SKM-1 (cell line): ENCODE results near the gene SLC22A7.

ENCODE experiments used
- DNase-seq: peaks from one replicate; lab custom pipeline; 2025; ENCODE audit not compliant: unreplicated experiment; lab: John Stamatoyannopoulos, UW

SLC22A7 gene, protein sequence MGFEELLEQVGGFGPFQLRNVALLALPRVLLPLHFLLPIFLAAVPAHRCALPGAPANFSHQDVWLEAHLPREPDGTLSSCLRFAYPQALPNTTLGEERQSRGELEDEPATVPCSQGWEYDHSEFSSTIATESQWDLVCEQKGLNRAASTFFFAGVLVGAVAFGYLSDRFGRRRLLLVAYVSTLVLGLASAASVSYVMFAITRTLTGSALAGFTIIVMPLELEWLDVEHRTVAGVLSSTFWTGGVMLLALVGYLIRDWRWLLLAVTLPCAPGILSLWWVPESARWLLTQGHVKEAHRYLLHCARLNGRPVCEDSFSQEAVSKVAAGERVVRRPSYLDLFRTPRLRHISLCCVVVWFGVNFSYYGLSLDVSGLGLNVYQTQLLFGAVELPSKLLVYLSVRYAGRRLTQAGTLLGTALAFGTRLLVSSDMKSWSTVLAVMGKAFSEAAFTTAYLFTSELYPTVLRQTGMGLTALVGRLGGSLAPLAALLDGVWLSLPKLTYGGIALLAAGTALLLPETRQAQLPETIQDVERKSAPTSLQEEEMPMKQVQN

DNA sequence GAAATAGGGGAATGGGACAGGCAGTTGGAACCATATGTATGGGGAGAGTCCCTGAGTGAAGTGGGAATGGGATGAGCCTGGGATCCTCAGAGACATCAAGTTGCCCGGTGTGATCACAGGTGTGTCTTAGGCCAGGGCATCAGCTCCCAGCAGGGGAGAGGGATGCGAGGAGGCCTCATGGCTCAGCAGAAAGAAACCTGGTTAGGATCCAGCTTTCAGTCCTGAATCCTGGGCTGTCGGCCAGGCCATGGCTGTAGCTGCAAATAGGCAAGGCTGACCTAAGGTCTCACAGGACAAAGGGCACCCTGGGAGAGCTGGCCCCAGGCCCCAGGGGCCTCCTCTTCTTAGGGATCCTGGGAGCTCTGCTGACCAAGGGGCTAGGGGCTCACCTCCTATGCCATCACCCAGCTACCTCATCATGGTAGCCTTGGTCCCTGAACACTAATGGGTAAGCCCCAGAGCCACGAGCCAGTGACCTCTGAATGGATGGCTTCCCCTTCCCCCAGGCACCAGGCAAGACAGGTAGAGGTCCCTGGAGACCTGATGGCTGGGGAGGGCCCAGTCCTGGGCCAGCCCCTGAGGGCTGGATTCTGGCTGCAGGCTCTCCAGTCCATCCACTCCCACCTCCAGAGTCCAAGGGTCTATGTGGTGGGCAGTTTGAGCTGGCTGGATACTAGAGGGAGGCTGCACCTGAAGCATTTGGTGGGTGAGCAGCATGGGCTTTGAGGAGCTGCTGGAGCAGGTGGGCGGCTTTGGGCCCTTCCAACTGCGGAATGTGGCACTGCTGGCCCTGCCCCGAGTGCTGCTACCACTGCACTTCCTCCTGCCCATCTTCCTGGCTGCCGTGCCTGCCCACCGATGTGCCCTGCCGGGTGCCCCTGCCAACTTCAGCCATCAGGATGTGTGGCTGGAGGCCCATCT is at the start of gene SLC22A7:
Gene SLC22A7 (plus strand): TSS at position 617 of the 921 bp plus-strand sequence. CDS start 99 bp downstream, at position 716.
- DNase-seq, result no peak

DNA sequence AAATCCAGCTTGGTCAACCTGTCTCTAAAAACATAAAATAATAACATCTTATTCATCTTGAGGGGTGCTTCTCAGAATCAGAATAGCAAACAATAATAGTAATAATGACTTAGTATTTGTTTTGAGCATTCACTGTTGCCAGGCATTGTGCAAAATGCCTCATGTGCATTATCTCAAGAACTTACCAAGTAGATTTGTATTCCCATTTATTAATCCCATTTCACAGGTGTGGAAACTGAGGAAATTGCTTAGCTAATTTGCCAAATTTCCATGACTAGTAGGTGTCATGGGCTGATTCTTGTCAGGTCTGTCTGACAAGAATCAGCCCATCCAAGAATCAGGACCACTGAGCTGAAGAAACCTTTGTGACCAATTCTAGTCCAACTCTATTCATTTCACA is 49.3 kb upstream of the SLC22A7 start:
- no peak for DNase-seq

DNA sequence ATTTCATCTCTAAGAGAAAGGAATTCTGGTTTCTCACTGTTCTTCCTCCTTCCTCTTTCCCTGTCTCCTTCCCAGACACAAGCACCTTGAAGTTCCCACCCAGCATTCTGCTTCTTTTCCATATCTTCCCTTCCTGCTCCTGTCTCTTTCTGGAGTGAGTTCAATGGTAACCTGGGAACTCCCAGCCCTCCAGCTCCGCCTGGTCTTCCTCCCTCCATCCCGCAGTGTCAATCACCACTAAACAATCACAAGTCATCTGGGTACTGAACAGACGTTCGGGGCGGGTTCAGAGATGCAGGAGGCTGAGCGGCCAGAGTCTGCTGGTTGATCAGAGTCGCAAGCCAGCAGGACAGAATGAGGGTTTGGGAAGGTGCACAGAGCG is 47.1 kb upstream of the SLC22A7 start:
- DNase-seq, result no peak

DNA sequence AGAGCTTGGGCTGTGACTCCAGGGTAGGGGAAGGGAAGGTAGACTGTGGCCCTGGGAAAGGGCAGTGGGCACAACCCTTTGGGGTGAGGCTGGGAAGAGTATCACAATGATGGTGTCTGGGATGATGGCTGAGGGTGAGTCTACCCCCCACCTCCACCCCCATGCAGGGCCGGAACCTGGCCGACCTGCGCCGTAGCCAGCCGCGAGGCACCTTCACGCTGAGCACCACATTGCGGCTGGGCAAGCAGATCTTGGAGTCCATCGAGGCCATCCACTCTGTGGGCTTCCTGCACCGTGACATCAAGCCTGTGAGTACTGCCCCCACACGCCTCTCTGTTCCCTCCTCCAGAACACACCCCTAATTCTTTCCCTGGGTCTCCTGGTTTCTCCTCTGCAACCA is 44.7 kb upstream of the SLC22A7 start:
- no peak for DNase-seq

DNA sequence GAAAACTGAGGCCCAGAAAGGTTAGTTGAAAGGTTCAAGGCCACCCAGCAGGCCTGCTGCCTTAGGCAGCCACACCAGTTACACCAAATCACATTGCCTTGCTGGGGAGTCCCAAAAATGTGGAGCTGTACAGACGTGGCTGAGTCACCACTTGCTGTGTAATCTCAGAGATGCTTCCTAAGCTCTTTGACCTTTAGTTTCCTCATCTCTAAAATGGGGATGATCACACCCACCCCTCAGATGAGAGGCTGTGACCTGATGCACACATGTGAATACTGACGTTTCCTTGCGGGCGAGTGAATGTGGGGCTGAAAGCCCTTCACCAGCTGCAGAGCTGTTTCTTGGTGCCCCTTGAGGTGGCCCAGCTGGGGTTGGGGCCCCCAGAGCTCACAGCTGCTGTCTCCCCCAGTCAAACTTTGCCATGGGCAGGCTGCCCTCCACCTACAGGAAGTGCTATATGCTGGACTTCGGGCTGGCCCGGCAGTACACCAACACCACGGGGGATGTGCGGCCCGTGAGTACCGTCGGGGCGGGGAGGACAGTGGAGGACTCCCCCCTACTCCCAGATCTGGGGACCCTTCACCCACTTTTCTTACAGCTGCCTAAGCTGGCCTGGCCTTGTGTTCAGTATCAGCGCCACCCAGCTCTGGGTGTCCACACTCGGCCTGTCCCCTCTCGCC is 43.8 kb upstream of the SLC22A7 start:
- DNase-seq, result no peak

DNA sequence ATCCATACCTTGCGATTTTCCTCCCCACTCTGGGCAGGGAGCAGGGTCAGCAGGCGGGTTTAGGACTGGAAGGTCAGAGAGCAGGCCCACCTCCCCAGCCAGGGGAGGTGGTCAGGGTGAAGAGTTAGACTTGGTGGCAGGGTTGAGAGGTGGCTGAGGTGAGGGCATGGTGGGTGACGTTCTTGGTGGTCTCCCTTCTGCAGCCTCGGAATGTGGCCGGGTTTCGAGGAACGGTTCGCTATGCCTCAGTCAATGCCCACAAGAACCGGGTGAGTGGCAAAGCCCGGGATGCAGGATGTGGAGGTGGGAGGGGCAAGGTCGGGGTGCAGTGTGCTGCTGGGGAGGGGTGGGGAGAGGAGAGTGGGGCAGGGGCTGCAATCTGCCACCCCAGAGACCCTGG is 43.2 kb upstream of the SLC22A7 start:
- DNase-seq, result no peak

DNA sequence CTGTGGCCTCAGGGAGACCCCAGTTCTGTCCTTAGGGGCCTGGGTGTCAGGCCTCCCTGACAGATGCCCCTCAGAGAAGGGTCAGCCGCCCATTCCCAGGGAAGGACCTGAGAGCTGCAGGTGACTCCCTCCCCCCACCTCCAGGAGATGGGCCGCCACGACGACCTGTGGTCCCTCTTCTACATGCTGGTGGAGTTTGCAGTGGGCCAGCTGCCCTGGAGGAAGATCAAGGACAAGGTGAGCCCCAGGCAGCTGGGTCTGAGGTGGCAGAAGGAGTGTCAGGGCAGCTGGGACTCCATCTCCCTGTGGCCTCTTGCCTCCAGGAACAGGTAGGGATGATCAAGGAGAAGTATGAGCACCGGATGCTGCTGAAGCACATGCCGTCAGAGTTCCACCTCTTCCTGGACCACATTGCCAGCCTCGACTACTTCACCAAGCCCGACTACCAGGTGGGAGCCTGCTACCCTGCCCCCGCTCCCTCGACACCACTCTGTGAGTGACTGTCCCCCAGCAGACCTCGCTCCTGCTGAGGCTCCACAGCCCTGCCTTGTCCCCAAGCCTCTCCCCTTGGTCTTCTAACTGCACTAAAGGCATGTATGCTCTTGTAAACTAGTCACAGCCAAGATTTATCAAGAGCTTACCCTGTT is 42.5 kb upstream of the SLC22A7 start:
- no peak for DNase-seq

DNA sequence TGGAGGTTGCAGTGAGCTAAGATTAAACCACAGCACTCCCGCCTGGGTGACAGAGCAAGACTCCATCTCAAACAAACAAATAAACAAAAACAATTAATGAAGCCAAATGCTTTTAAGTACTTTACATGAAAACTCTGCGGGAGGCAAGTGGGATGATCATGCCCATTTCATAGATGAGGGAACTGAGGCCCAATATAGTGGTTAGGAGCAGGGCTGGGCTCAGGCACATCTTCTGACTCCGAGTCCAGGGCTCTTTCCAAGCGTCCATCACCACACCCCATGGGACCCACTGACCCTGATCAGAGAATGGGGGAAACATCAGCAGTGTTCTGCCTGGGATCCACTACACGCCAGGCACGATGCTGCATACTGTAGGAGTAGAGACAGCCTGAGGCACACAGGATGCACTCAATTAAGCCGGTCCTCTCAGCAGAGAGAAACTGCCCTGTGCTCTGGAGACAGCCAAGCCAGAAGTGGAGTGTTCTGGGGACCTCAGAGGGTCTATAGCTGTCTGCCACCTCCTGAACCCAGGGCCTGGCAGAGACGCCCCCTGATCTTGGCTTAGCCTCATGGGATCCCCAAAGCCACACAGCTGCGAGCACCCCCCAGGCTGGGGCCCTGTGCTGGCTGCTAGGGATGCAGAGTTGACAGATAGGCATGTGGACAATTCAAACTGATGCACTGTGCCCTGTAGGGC is 41.2 kb upstream of the SLC22A7 start:
- DNase-seq, result no peak

DNA sequence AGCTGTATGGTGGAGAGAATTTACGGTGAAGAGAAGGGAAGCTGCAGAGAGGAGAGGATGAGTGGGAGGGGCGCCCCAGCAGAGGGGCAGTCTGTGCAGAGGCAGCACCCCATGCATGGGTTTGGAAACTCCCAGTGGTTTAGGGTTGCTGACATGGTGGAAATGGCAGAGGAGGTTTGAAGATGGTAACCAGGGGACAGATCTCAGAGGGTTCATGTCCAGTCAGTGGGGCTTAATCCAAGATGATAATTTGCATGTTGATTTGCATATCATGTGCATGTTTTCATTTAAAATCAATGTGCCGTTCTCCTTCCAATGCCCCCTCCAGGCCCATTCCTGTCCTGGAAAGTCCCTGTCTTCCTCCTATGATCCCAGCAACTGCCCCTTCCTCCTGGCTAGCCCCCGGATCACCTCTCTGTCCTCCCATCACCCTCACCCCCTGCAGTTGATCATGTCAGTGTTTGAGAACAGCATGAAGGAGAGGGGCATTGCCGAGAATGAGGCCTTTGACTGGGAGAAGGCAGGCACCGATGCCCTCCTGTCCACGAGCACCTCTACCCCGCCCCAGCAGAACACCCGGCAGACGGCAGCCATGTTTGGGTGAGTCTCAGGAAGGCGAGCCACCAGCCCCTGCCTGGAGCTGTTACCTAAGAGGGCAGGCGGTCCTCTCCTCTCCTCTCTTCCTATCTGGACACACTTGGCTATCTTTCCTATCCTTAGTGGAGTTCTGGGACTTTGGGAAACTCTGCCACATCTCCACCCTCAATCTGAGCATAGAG is 40.5 kb upstream of the SLC22A7 start:
- DNase-seq, result no peak

DNA sequence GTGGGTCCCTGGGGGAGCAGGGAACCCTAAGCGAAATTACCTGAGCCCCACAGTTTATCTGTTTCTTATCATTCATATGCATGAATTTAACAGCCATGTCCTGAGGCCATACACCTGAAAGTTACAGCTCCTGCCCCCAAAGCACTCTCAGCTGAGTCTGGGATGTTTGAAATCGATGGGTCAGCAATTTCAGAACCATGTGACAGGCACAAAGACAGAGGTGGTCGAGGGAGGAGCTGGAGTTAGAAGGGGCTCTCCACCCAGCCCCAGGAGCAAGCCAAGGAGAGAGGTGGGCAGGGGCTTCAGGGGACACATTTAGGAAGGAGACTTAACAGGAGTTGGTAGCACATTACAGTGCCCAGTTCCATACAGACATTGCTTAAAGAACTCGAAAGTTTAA is 39.9 kb upstream of the SLC22A7 start:
- no peak for DNase-seq

DNA sequence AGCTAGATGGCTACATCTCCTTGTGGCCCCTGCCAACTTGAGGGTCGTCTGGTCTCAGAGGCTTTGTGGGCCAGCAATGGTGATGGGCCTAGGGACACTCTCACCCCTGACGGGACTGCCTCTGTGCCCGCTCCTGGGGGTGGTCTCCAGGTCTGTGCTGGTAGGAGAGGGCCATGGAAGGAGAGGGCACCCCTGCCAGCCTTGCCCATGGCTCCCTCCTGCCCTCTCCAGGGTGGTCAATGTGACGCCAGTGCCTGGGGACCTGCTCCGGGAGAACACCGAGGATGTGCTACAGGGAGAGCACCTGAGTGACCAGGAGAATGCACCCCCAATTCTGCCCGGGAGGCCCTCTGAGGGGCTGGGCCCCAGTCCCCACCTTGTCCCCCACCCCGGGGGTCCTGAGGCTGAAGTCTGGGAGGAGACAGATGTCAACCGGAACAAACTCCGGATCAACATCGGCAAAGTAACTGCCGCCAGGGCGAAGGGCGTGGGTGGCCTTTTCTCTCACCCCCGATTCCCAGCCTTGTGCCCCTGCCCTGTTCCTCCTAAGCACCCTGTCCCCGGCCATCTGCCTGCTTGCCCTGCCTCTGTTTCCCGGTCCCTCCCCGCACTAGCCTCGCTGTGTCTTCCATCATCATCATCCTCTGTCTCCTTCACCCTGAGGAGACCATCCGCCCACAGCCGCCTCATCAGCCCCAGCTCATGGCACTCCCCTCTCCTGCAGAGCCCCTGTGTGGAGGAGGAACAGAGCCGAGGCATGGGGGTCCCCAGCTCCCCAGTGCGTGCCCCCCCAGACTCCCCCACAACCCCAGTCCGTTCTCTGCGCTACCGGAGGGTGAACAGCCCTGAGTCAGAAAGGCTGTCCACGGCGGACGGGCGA is 39.0 kb upstream of the SLC22A7 start:
- no peak for DNase-seq

DNA sequence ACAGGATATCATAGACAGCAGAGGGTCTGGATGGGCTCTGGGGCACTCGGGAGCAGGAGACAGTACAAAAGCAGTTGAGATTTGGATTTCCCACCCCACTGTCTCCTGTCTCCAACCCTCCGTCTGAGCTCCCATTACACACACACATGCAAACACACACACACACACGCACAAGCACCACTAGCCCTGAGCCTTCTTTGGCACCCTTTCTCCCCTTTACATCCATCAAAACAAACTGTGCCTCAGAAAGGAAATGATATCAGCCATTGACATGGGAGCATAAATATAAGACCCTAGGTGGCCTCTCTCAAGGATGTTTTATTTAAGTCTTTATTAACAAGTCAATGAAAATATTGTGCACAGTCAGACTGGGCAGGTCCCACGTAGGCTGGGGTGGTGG is 37.3 kb upstream of the SLC22A7 start:
- no peak for DNase-seq

DNA sequence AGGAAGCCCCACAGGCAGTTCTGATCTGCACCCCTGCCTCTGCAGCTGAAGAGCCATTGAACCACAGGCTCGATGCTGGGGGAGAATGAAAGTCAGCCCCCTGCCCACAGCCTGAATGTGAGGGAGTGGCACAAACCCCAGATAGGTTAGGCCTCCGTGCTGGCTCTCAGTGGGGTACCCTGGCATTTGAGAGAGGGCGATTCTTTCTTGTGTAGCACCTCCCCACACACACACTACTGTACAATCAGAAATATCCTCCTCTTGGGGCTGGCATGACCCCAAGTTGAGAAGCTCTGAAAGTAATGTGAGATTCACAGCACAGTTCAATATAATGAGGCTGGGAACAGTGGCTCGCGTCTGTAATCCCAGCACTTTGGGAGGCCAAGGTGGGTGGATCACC is 36.9 kb upstream of the SLC22A7 start:
- no peak for DNase-seq

DNA sequence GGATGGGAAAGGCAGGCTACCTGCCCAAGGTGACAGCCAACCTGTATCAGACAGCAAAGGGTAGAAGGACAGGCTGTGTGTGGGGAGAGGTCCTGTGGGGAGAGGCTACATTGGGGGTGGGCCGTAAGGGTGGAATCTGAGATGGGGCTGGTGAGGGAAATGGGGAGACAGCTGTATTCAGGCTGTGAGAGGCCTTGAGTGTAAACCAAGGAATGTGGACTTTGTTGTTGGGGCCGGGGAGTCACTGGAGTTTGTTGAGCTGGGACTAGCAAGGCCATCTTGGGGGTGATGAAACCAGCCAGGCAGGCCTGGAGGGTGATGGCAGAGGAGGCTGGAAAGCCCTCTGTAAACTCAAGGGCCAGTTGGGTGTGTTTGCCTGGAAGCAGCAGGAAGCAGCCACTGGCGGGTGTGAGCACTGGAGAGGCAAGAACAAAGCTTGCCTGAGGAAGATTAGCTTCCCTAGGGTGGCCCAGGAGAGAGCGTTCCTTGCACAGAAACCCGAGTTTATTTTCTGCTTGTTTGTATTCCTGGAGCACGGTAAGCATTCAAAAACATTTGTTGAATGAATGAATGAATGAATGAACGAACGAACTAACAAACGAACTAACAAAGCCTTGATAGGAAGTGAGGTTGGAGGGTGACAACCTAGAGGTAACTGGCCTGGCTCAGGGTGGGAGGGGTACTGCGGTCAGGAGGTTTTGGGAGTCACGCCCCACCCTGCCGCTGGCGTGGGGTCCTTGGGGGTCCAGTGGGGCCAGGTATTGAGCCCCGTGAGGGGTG is 35.9 kb upstream of the SLC22A7 start:
- DNase-seq, result no peak

DNA sequence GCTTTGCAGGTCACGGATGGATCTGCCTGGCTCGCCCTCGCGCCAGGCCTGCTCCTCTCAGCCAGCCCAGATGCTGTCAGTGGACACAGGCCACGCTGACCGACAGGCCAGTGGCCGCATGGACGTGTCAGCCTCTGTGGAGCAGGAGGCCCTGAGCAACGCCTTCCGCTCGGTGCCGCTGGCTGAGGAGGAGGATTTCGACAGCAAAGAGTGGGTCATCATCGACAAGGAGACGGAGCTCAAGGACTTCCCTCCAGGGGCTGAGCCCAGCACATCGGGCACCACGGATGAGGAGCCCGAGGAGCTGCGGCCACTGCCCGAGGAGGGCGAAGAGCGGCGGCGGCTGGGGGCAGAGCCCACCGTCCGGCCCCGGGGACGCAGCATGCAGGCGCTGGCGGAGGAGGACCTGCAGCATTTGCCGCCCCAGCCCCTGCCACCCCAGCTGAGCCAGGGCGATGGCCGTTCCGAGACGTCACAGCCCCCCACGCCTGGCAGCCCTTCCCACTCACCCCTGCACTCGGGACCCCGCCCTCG is 35.2 kb upstream of the SLC22A7 start:
- no peak for DNase-seq

DNA sequence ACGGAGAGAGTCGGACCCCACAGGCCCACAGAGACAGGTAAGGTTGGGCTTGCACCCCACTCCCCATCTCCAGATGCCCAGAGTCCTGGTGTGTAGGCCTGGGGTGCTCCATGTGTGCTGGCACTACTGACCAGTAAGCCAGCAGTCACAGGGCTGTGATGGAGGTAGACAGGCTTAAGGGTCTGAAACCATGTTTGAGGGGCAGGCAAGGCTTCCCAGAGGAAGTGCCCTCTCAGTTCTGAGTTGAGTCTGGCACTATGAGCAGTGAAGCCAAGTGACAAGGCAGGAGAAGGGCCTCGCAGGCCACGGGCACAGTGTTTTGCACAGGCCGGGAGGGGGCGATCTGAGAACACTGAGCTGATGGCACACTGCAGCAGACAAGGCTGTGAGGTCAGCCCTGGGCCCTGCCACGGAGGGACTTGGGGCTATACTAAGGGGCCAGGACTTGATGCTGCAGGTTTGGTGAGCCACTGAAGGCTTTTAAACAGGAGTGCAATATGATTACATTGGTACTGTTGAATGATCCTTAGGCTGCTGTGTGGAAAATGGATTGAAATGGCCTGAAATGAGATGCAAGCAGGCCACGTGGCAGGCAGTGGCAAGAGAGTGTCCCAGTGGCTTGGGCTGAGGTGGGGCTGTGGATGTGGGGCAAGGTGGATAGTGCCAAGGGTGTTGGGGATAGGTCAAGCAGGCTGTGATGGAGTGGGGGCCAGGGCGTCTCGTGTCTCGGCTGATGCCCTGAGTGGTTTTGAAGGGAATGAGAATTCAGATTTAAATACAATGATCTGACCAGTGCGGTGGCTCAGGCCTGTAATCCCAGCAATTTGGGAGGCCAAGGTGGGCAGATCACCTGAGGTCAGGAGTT is 34.5 kb upstream of the SLC22A7 start:
- DNase-seq, result peak; percentile 63
